ENCODE measurements around the gene ME2.
A peak's percentile ranks its signal among the peaks of the same experiment; 100 is the strongest.
"Not testable (repeated sequence)": the region's sequence is repeated elsewhere in the genome, so short reads cannot be mapped to it uniquely, and the experiment has no call there.

Gene ME2

GRCh38 chr18:50878345-50879301, at the start of gene ME2:
ME2 (plus strand) TSS chr18:50879118; CDS start chr18:50895821, 16,703 bp downstream.
- peak; percentile 92 for DNase-seq (ENCODE audit: low read depth)
- H3K4me3 ChIP-seq (ENCODE audit: low read depth, low read length) = peak within 1 kb of the TSS; percentile 92
- no peak for TF ChIP-seq CTCF (conservative IDR thresholded peaks at IDR 0.05; ENCODE audit: low read depth, low read length)

GRCh38 chr18:50829644-50830043, 49.3 kb upstream of the ME2 start:
- no peak for DNase-seq (ENCODE audit: low read depth)
- no peak for TF ChIP-seq CTCF (conservative IDR thresholded peaks at IDR 0.05; ENCODE audit: low read depth, low read length)
- H3K4me3 ChIP-seq (ENCODE audit: low read depth, low read length) = no peak overlapping the region

- H3K4me3 ChIP-seq (ENCODE audit: low read depth, low read length) = no peak overlapping the region
Measured at GRCh38 chr18:50830544-50830943, 48.4 kb upstream of the ME2 start.

GRCh38 chr18:50832754-50833153, 46.2 kb upstream of the ME2 start:
- TF ChIP-seq CTCF (conservative IDR thresholded peaks at IDR 0.05; ENCODE audit: low read depth, low read length) = no peak
- DNase-seq (ENCODE audit: low read depth) = no peak
- H3K4me3 ChIP-seq (ENCODE audit: low read depth, low read length) = no peak overlapping the region

More at GRCh38 chr18:50830544-50830943, 48.4 kb upstream of the ME2 start:
- no peak for TF ChIP-seq CTCF (conservative IDR thresholded peaks at IDR 0.05; ENCODE audit: low read depth, low read length)
- no peak for DNase-seq (ENCODE audit: low read depth)

GRCh38 chr18:50833496-50833895, 45.4 kb upstream of the ME2 start:
- not testable (repeated sequence) for DNase-seq (ENCODE audit: low read depth); H3K4me3 ChIP-seq (ENCODE audit: low read depth, low read length)

GRCh38 chr18:50836521-50836957, 42.4 kb upstream of the ME2 start:
- TF ChIP-seq CTCF (conservative IDR thresholded peaks at IDR 0.05; ENCODE audit: low read depth, low read length) = no peak
- no peak overlapping the region for H3K4me3 ChIP-seq (ENCODE audit: low read depth, low read length)
- peak; percentile 89 for DNase-seq (ENCODE audit: low read depth)

- no peak overlapping the region for H3K4me3 ChIP-seq (ENCODE audit: low read depth, low read length)
- TF ChIP-seq CTCF (conservative IDR thresholded peaks at IDR 0.05; ENCODE audit: low read depth, low read length) = no peak
- DNase-seq (ENCODE audit: low read depth) = no peak
Measured at GRCh38 chr18:50839341-50839740, 39.6 kb upstream of the ME2 start.

Measured in choroid plexus epithelial cell (primary cell).